NCI-H2171 treated with DMSO at 0.1 percent for 48 hours (cell line): ENCODE data around the gene BICDL2.

Experiments
- DNase-seq: peaks from one replicate; lab custom pipeline; 2025; lab: John Stamatoyannopoulos, UW

Gene BICDL2

GRCh38 chr16:3047387-3047720 is 10.6 kb upstream of the BICDL2 start:
- DNase-seq = no peak

GRCh38 chr16:3046641-3047386 is 10.1 kb upstream of the BICDL2 start:
- no peak for DNase-seq

GRCh38 chr16:3045758-3046640 is 9.3 kb upstream of the BICDL2 start, which contains the start of gene MMP25:
TSS of gene MMP25 (plus strand) at chr16:3046561. CDS start at chr16:3046918, 357 bp downstream.
- no peak for DNase-seq

- DNase-seq = no peak
Measured at GRCh38 chr16:3044708-3045107, 8.0 kb upstream of the BICDL2 start.

GRCh38 chr16:3042376-3042775 is 5.6 kb upstream of the BICDL2 start:
- DNase-seq = no peak

GRCh38 chr16:3038896-3039295 is 2.2 kb upstream of the BICDL2 start:
- no peak for DNase-seq

- peak; percentile 62 for DNase-seq
Measured at GRCh38 chr16:3038256-3038655, 1.5 kb upstream of the BICDL2 start.

GRCh38 chr16:3035972-3036725 is 595 bp downstream of the BICDL2 start:
- DNase-seq = no peak

- peak; percentile 66 for DNase-seq
Measured at GRCh38 chr16:3035289-3035971, 1.3 kb downstream of the BICDL2 start.

GRCh38 chr16:3032624-3033023 is 4.1 kb downstream of the BICDL2 start:
- DNase-seq = no peak

GRCh38 chr16:3030222-3031212 is 6.2 kb downstream of the BICDL2 start:
- DNase-seq = no peak

GRCh38 chr16:3029491-3030221 is 7.1 kb downstream of the BICDL2 start:
- DNase-seq = no peak

GRCh38 chr16:3028716-3029319 is 7.9 kb downstream of the BICDL2 start:
- DNase-seq = peak; percentile 76

- peak; percentile 88 for DNase-seq
Measured at GRCh38 chr16:3027983-3028715, 8.6 kb downstream of the BICDL2 start.

- DNase-seq = no peak
Measured at GRCh38 chr16:3027489-3027795, 9.3 kb downstream of the BICDL2 start.

GRCh38 chr16:3026609-3027488 is 9.9 kb downstream of the BICDL2 start:
- no peak for DNase-seq

GRCh38 chr16:3026003-3026378 is 10.8 kb downstream of the BICDL2 start:
- DNase-seq = no peak
